GM10266 (cell line): Measurements from ENCODE around the gene INTS11.

Experiments
- DNase-seq: peaks from one replicate; pipeline ENCODE4 v3.0.0; 2012; ENCODE audit errors: extremely low spot score
- CTCF ChIP-seq: IDR thresholded peaks from 2 replicates; pipeline ENCODE4 v1.5.1; 2012; ENCODE audit warnings: mild to moderate bottlenecking, low read depth; ENCODE audit not compliant: control insufficient read depth, insufficient read depth; ENCODE audit errors: missing control alignments

Gene INTS11

GRCh38 chr1:1296070-1297061, 28.1 kb downstream of the INTS11 start:
- no peak for DNase-seq
- TF ChIP-seq CTCF: no peak

GRCh38 chr1:1295154-1295923, 29.1 kb downstream of the INTS11 start:
- no peak for DNase-seq
- TF ChIP-seq CTCF: no peak

- no peak for TF ChIP-seq CTCF
- DNase-seq: no peak
Measured at GRCh38 chr1:1294250-1294890, 30.1 kb downstream of the INTS11 start.

- no peak for DNase-seq
- TF ChIP-seq CTCF: no peak
Measured at GRCh38 chr1:1293263-1294249, 30.9 kb downstream of the INTS11 start.

- no peak for DNase-seq
- TF ChIP-seq CTCF: no peak
Measured at GRCh38 chr1:1292851-1293250, 31.6 kb downstream of the INTS11 start.

- DNase-seq: no peak
- no peak for TF ChIP-seq CTCF
Measured at GRCh38 chr1:1292442-1292779, 32.0 kb downstream of the INTS11 start.
